DMS79 treated with DMSO at 0.1 percent for 48 hours (cell line): ENCODE measurements around the gene TAS2R4.
A peak's percentile ranks its signal among the peaks of the same experiment; 100 is the strongest.
"Not testable (repeated sequence)": the region's sequence is repeated elsewhere in the genome, so short reads cannot be mapped to it uniquely, and the experiment has no call there.

Experiments
- DNase-seq: peaks from one replicate; lab custom pipeline; 2025; lab: John Stamatoyannopoulos, UW

Gene TAS2R4, protein sequence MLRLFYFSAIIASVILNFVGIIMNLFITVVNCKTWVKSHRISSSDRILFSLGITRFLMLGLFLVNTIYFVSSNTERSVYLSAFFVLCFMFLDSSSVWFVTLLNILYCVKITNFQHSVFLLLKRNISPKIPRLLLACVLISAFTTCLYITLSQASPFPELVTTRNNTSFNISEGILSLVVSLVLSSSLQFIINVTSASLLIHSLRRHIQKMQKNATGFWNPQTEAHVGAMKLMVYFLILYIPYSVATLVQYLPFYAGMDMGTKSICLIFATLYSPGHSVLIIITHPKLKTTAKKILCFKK

DNA sequence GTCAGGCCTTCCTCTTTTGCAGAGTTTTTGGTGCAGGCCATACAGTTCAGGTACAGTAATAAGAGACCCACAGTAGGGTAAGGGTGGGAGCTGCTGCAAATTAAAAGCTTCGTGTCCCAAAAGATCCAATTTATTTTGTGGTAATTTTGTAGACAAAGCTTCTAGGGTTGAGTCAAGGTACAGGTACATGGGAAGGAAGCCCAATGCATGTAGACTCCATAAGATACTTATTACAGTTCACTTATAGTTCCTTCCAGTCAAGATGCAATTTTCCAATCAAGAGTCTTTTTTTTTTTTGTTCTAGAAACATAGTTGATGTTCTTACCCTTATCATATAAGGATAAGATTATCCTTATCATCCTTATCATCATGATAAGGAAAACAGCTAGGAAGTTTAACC lies at the start of gene TAS2R4:
Gene TAS2R4 (plus strand): TSS at position 301 of the 400 bp plus-strand sequence. CDS start 1,815 bp downstream, outside the sequence.
- no peak for DNase-seq

DNA sequence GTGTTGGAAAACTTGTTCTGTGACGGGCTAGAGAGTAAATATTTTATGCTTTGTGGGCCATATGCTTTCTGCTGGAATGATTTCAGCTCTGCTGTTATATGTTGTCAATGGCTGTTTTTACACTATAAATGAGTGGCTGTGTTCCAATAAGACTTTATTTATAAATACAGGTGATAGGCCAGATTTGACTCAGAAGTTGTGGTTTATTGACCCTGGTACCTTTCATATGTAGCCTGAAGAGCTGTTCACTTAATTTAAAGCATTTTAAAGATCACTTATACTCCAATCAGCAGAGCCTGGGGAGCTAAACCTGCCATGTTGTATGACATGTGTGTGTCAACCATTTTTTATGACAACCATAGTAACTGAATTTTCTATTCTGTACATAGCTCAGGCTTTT lies 47.5 kb upstream of the TAS2R4 start:
- DNase-seq: no peak

GRCh38 chr7:141731476-141732149 lies 44.9 kb upstream of the TAS2R4 start:
- DNase-seq: no peak

DNA sequence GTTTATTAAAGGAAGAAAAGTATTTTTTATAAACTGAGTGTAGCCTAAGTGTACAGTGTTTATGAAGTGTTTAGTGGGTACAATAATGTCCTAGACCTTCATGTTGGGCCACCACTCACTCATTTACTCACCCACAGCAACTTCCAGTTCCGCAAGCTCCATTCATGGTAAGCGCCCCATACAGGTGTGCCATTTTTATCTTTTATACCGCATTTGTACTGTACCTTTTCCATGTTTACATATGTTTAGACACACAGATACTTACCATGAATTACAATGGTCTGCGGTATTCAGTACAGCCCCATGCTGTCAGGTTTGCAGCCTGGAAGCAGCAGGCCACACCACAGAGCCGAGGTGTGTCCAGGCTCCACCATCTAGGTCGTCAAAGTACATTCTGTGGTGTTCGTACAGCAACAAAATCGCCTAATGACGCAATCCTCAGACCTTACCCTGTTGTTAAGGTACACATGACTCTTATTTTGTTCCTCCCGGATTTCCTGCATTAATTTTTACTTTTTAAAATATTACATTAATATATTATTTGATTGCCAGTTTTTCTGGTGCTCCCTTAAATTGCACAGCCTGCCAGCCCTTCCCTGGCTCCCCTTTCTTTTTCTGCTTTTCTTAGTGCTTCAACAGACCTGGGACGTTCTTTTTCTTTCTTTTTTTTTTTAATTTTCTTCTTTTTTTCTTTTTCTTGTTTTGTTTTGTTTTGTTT lies 39.2 kb upstream of the TAS2R4 start:
- peak; percentile 44 for DNase-seq

GRCh38 chr7:141737836-141738591 lies 38.5 kb upstream of the TAS2R4 start, which contains the start of gene SSBP1:
Gene SSBP1, plus strand, starts transcription at chr7:141738358. Its CDS starts 809 bp downstream, at chr7:141739167.
- peak; percentile 97 for DNase-seq

DNA sequence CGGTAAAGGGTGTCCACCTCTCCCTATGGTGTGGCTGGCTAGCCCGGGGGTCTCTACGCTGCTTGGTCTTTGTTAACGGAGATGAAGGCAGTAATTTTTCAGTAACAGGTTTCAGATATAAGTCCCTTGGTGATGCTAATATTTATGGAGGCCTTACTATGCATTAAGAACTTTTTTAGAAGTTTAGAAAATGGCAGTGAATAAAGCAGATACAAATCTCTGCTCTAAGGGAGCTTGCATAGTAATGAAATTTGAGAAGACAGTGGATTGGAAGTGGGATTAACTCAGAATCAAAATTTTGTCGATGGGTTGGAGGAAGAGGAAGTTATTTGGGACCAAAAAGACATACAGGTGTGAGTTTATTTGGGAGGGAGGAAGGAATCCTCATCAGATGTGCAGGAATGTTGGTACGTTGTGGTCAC lies 37.9 kb upstream of the TAS2R4 start:
- DNase-seq: no peak

DNA sequence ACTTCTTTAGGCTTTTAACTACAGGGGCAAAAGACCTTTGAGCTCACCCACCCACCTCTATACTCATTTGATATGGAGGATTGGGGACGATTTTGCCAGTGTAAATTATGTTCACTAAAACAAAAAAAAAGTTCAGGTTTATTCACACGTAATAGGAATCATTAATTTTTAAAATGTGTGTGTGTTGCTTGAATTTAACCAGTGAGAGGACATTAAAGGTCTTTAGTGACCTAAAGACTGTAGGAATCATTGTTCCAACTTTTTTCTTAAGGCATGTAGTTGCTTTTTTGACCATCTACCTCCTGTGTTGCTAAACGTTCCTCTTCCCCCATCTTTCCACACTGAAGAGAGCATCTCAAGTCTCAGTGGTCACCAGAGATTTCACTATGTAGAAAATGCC lies 37.2 kb upstream of the TAS2R4 start:
- DNase-seq: no peak

- DNase-seq: no peak
Measured at GRCh38 chr7:141742229-141742628, 34.2 kb upstream of the TAS2R4 start.

DNA sequence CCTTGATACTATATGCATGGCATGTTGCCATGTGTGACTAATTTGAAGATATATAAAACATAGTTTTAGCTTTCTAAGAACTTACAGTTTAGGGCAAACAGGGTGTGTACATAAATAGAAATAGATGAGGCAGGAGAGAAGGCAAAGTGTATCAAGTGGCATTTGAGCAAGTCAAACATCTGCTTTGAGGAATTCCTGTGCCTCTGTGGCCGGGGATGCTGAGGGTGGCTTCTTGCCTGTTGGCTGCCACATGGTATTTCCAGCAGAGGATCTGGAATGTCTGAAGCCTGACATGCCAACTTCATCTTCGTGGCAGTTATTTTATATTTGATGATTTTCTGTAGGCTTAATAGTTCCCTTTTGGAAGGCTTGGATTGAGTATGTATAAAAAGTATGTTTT lies 32.3 kb upstream of the TAS2R4 start:
- no peak for DNase-seq

GRCh38 chr7:141748396-141748795 lies 28.1 kb upstream of the TAS2R4 start:
- no peak for DNase-seq

DNA sequence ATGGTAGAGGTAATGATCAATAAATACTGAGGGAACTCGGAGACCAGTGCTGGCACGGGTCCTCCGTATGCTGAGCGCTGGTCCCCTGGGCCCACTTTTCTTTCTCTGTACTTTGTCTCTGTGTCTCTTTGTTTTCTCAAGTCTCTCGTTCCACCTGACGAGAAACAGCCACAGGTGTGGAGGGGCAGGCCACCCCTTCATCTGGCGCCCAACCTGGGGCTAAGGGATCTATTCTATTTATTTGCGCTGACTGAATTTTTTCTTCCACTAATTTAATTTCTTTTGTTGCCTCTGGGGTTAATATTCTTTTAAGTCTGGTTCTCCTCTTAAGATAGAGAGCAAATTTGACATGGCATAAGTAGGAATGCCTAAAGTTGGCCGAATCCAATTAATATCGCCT lies 24.6 kb upstream of the TAS2R4 start:
- DNase-seq: not testable (repeated sequence)

- no peak for DNase-seq
Measured at GRCh38 chr7:141752634-141753033, 23.8 kb upstream of the TAS2R4 start.

GRCh38 chr7:141754939-141755338 lies 21.5 kb upstream of the TAS2R4 start:
- no peak for DNase-seq

DNA sequence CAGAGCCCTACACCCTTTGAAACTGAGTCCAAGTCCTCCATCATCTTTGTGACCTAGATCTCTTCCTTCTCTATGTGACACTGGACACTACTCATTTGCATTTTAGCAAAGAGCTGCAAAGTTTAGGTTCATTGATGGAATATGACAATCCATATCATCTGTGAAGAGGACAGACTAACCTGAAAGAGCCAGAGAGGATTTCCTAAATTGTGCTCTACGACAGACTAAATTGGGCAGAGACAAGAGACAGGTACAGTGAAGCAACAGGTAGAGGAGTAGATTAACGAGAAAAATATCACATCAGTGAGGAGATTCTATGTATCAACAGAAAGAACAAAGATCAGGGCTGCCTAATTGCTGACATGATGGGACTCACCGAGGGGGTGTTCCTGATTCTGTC lies 12.7 kb upstream of the TAS2R4 start, which contains the start of gene TAS2R3:
Gene TAS2R3 (plus strand): TSS at position 301 of the 400 bp plus-strand sequence. CDS start 62 bp downstream, at position 363.
- no peak for DNase-seq

- not testable (repeated sequence) for DNase-seq
Measured at GRCh38 chr7:141770083-141770583, 6.3 kb upstream of the TAS2R4 start.

GRCh38 chr7:141785706-141786552 lies 9.5 kb downstream of the TAS2R4 start:
- DNase-seq: peak; percentile 7

DNA sequence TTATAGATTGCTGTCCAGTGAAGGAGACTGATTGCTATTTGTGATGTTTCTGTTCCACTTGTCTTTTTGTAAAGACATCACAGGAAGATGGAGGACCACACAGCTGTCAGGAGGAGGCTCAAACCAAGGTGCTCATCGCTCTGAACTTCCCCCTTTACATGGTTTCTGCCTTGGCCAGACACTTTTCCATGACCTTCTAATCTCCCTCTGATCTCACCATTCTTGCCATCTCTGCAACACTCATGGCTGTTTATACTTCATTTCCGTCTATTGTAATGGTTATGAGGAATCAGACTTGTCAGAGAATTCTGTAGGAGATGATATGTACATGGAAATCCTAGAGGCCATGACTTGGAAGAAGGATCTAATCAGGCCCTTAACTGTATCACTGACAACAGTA lies 11.8 kb downstream of the TAS2R4 start:
- no peak for DNase-seq

- no peak for DNase-seq
Measured at GRCh38 chr7:141789917-141790316, 13.4 kb downstream of the TAS2R4 start, which contains the start of gene TAS2R5. Gene TAS2R5, plus strand, starts transcription at chr7:141790217. Its CDS starts 145 bp downstream, at chr7:141790362.

GRCh38 chr7:141792526-141792925 lies 16.1 kb downstream of the TAS2R4 start:
- DNase-seq: no peak

- no peak for DNase-seq
Measured at GRCh38 chr7:141820067-141820466, 43.6 kb downstream of the TAS2R4 start.

GRCh38 chr7:141822432-141822831 lies 46.0 kb downstream of the TAS2R4 start:
- DNase-seq: not testable (repeated sequence)
